Right renal cortex interstitium (tissue), 3 donors: Measurements from ENCODE around the gene CALD1. TPM values are rescaled to one million over a fixed set of nuclear protein-coding genes. Genes with fewer than 3 reads are reported as not detected.

Source experiments
- DNase-seq, 3 donors: peaks; one replicate each; pipeline ENCODE4 v3.0.0-alpha.2; 2013; ENCODE audit warnings: low read depth in 3 of 3, low spot score in 2 of 3
- polyA plus RNA-seq, 3 donors: library from polyadenylated mRNA; unstranded; fragments of 120-200 nt; gene quantifications; one replicate each; pipeline ENCODE4 v1.2.1, GENCODE V29; 2013; ENCODE audit not compliant: insufficient read length in 3 of 3

The CALD1 gene
- polyA plus RNA-seq, 3 donors: 244 to 292 (median 257) TPM

- DNase-seq: no peak
These were observed 212.3 kb downstream of the CALD1 start for GRCh38 chr7:134991469-134992339.

DNA sequence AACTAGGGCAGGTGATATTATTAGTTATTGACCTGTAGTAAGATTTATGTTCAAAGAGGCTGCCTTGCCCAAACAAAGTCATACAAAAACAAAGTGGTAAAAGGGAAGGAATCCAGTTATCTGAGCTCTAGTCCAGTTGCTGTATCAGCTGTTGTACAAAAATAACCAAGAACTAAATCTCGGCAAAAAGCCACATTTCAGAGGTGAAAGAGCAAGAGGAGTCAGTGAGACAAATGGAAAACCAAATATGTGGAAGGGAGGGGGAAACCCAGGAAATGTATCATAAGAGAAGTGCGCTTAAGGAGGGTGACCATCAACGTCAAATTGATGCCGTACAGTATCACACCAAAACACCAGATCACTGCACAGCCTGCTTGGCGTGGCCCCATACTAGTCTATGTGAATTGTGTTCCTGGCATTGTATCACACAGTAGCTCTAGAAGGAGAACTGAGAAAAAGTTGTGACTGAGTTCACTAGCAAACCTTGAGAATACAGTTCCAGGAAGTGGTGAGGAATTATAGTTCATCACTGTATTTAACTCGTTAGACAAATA, 213.3 kb downstream of the CALD1 start:
- DNase-seq: no peak

DNA sequence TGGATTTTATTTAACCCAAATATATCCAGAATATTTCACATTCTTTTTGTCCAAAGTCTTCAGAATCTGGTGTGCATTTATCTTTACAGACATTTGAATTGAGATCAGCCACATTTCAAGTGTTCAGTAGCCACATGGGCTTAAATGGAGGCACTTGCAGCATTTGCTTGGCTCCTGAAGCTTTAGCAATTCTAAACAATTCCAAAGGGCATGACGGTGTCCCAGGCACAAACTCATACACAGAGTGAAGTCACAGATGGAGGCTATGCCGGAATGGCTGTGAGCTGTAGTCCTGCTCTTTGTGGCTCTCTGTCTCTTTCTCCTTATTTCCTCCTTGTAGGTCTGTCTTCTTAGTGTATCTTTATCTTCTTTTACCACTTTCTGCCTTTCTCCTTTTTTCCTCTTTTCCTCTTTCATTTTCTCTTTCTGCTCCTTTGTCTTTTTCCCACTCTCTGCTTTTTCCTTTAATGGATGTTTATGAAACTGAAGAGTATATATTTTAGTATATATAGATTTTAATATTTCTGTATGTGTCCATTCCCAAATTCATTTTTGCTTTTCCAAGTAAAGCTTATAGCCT, 214.5 kb downstream of the CALD1 start:
- no peak for DNase-seq

- DNase-seq: no peak
These were observed 216.0 kb downstream of the CALD1 start for GRCh38 chr7:134995239-134996096.

- DNase-seq: peak in 1 of 3 donors; percentile 48
These were observed 216.7 kb downstream of the CALD1 start for GRCh38 chr7:134996097-134996550.

DNA sequence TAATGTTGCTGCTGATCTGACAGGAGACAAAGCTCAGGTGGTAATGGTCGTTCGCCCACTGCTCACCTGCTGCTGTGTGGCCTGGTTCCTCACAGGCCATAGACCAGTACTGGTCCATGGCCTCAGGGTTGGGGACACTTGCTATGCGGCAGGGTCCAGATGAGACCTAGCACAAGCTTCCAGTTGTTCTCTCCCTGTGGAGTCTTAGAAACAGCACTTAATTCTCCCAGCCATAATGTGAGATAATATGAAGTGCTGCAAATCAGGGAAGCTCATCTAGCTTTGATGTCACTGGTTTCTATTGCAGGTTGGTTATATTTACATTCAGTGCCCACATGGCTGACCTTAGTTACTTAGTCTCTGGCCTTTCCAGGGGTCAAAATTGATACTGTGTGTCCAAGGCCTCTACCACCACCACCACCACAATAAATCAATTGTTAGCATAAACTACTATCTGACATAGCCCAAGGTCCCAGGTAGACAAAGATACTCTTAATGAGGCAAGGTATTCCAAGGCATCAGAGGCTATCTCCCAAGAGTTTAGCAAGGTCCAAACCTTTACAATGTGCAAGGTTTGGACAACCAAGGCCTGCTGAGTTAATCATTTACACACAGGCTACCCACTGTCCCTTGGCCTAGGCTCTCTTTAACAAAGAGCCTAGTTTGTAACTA, 217.9 kb downstream of the CALD1 start:
- no peak for DNase-seq

GRCh38 chr7:134999136-134999535, 219.7 kb downstream of the CALD1 start:
- DNase-seq: no peak

DNA sequence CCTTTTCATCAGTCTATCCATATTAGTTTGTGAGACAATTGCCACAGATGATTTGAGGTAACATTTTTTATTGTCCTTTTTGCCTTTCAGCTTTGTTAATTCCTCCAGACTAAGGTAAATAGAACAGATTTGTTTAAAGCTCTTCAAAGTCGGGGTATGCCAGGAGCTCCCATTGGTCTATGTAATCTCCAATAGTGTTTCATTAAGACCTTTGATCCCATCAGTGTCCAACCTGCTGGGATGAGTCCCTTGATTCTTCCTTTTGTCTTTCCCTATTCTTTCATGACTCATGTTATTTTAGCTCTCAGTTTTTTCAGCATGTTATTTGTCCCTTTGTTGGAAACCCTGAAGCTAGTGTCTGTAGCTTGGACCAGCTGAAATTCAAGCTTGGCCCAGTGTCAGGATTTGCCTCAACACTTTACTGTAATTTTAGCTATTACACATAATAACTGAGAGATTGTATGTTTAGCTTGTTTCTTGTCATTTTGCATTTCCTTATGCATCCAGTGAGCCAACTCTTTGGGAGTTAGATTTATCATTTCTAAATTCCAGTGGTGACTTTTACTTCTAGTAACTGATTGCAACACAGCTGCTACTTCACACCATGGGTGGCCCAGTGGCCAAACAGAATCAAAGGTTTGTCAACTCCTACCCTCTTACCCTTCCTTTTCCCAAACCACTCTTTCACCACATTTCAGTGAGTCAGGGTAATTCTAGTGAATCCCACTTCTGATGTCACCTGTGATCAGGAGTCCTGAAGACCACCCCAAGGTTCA, 222.1 kb downstream of the CALD1 start:
- no peak for DNase-seq

DNA sequence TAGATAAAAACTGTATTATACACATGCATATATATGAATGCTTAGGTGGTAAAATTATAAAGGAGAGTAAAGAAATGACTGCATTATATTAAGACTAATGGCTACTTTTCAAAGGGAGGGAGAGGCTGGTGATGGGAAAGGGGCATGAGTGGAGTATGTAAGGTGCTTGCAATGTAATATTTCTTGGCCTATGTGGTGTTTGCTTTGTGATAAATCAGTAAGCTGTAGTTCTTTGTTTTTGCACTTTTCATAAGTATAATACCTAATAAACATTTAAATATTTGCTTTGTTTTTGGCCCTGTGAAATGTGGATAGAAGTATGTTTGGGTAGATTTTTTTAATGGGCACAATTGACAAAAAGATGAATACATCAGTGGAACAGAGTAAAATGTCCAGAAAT, 232.8 kb downstream of the CALD1 start:
- DNase-seq: no peak

Other genes starting within 250 kb of the CALD1 start
- under 1 TPM in 1 of 3 donors, not detected in 2; 0.11 TPM for gene AKR1B15, start 230.5 kb upstream of the CALD1 start, polyA plus RNA-seq
- gene BPGM, start 132.8 kb upstream of the CALD1 start, polyA plus RNA-seq: 10 to 100 TPM; 45.7 to 49.0 (median 47.6) TPM
- gene AGBL3, start 206.9 kb downstream of the CALD1 start, polyA plus RNA-seq: 1 to 10 TPM; 6.7 to 10.0 (median 7.6) TPM